ENCODE results near the gene ETV4. TPM values are rescaled to one million over a fixed set of nuclear protein-coding genes. Genes with fewer than 3 reads are reported as not detected.

ETV4 gene
- polyA plus RNA-seq, 2 of the 4 experiments (the other 2 are of a cell fraction) = 18.5 to 39.1 TPM

DNA sequence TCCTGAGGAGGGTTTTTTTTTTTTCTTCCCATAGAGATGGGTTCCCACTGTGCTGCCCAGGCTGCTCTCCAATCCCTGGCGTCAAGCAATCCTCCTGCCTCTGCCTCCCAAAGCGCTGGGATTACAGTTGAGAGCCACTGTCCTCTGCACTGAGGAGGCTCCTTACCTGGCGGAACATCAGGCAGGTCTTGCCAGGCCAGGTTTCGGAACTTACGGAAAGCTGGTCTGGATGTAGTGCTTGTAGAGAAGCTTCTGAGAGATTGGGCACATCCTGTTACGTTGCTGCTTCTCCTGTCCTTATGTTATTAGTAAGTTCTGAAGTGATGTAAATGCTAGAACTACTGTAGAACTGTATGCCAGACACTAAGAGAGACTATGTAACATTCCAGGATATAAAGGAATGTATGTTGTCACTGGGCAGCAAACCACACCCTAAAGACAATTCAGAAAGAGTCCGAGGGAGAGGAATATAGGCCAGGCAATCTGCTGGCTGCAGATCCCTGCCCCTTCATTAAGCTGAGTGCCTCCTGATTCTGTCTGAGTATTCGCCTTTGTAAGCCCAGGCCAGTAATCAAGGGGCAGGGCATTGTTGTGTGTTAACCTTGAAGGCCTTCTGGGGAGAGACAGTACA lies 21.1 kb downstream of the ETV4 start:
- H3K27ac ChIP-seq = no peak overlapping the region
- no peak for DNase-seq (ENCODE audit: low read depth in 1 of 2, low spot score in 1 of 2)
- TF ChIP-seq POLR2A (IDR thresholded peaks at IDR 0.05; ENCODE audit: low read length) (no peak), JUN (IDR thresholded peaks at IDR 0.05) (no peak), ZFP36 (IDR thresholded peaks at IDR 0.05; ENCODE audit: borderline replicate concordance, partially characterized antibody) (no peak), HOXB13 (CRISPR knock-in tag; IDR thresholded peaks at IDR 0.05; ENCODE audit: low read depth) (no peak), NR3C1 (IDR thresholded peaks at IDR 0.05) (no peak), SMC3 (IDR thresholded peaks at IDR 0.05) (no peak), SREBF2 (IDR thresholded peaks at IDR 0.05) (no peak), E2F6 (IDR thresholded peaks at IDR 0.05; ENCODE audit: borderline replicate concordance, low read depth) (no peak), NPAS2 (CRISPR knock-in tag; IDR thresholded peaks at IDR 0.05; ENCODE audit: borderline replicate concordance) (no peak), MYC (IDR thresholded peaks at IDR 0.05; ENCODE audit: borderline replicate concordance, low read length) (no peak), TFCP2L1 (CRISPR knock-in tag; IDR thresholded peaks at IDR 0.05) (no peak), CHD4 (IDR thresholded peaks at IDR 0.05; ENCODE audit: borderline replicate concordance) (no peak), BHLHE40 (IDR thresholded peaks at IDR 0.05; ENCODE audit: low read depth, low read length) (no peak), ZSCAN20 (CRISPR knock-in tag; IDR thresholded peaks at IDR 0.05) (no peak), CEBPB (IDR thresholded peaks at IDR 0.05) (no peak)
- TF ChIP-seq, protein P1, sequence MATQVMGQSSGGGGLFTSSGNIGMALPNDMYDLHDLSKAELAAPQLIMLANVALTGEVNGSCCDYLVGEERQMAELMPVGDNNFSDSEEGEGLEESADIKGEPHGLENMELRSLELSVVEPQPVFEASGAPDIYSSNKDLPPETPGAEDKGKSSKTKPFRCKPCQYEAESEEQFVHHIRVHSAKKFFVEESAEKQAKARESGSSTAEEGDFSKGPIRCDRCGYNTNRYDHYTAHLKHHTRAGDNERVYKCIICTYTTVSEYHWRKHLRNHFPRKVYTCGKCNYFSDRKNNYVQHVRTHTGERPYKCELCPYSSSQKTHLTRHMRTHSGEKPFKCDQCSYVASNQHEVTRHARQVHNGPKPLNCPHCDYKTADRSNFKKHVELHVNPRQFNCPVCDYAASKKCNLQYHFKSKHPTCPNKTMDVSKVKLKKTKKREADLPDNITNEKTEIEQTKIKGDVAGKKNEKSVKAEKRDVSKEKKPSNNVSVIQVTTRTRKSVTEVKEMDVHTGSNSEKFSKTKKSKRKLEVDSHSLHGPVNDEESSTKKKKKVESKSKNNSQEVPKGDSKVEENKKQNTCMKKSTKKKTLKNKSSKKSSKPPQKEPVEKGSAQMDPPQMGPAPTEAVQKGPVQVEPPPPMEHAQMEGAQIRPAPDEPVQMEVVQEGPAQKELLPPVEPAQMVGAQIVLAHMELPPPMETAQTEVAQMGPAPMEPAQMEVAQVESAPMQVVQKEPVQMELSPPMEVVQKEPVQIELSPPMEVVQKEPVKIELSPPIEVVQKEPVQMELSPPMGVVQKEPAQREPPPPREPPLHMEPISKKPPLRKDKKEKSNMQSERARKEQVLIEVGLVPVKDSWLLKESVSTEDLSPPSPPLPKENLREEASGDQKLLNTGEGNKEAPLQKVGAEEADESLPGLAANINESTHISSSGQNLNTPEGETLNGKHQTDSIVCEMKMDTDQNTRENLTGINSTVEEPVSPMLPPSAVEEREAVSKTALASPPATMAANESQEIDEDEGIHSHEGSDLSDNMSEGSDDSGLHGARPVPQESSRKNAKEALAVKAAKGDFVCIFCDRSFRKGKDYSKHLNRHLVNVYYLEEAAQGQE (IDR thresholded peaks at IDR 0.05) = no peak
- ChIA-PET POLR2A (interaction anchor here (0.7 to 1.4 kb wide), 2 partner anchors 90 to 136 kb away, joined by 3 read pairs; no protein-coding TSS in a partner anchor), CTCF (interaction anchor here (0.6 to 7.8 kb wide), 11 partner anchors 9 to 236 kb away, joined by 3 to 57 read pairs (median 4); partner anchors contain the start of gene DHX8)
- no peak overlapping the region for H3K4me3 ChIP-seq
- FAIRE-seq = no peak
- 90% methylated on average over 8 of the region's 8 CpGs for WGBS (ENCODE audit: missing lambda C conversion rate)
- peaks cover 8% of the 10 kb centered on the region for H3K4me1 ChIP-seq
- peak in 1 of 2 experiments; percentile 6; a peak in 2 of 6 replicates for ATAC-seq
- no peak overlapping the region for H3K4me2 ChIP-seq
- H3K9me3 ChIP-seq = no peaks in the 10 kb centered on the region

GRCh38 chr17:43521389-43521788 lies 24.8 kb downstream of the ETV4 start:
- CTCF ChIA-PET = interaction anchor here (0.6 to 5.1 kb wide), 25 partner anchors 9 to 245 kb away, joined by 3 to 55 read pairs (median 4); partner anchors contain the start of genes DHX8 and ETV4
- DNase-seq (ENCODE audit: low read depth in 1 of 2, low spot score in 1 of 2) (no peak), FAIRE-seq (no peak), ATAC-seq (no peak)
- H3K27ac ChIP-seq = no peak overlapping the region
- no peaks in the 10 kb centered on the region for H3K9me3 ChIP-seq
- POLR2A ChIA-PET = interaction anchor here (1.0 kb wide), 1 partner anchor 24 kb away, joined by 5 read pairs; no protein-coding TSS in a partner anchor
- no peak overlapping the region for H3K4me3 ChIP-seq
- WGBS (ENCODE audit: missing lambda C conversion rate) = 99% methylated on average over 4 of the region's 4 CpGs
- no peak overlapping the region for H3K4me2 ChIP-seq
- H3K4me1 ChIP-seq = no peaks in the 10 kb centered on the region
- TF ChIP-seq FOSB (CRISPR knock-in tag; IDR thresholded peaks at IDR 0.05) (no peak), PHF8 (IDR thresholded peaks at IDR 0.05; ENCODE audit: borderline replicate concordance, low read depth) (no peak), HOXB13 (CRISPR knock-in tag; IDR thresholded peaks at IDR 0.05; ENCODE audit: low read depth) (no peak), CBX2 (IDR thresholded peaks at IDR 0.05; ENCODE audit: borderline replicate concordance, low read depth) (no peak), ZC3H11A (IDR thresholded peaks at IDR 0.05) (no peak), KDM1A (IDR thresholded peaks at IDR 0.05; ENCODE audit: low read depth) (no peak), MAFK (IDR thresholded peaks at IDR 0.05; ENCODE audit: partially characterized antibody) (peak; percentile 92)
- TF ChIP-seq, protein P2, sequence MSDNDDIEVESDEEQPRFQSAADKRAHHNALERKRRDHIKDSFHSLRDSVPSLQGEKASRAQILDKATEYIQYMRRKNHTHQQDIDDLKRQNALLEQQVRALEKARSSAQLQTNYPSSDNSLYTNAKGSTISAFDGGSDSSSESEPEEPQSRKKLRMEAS (IDR thresholded peaks at IDR 0.05) = no peak
